Measurements from ENCODE around the gene SYPL1. TPM values are rescaled to one million over a fixed set of nuclear protein-coding genes. Genes with fewer than 3 reads are reported as not detected.

The SYPL1 gene
- polyA plus RNA-seq, 1 donor = 97.0 TPM

- Histone ChIP-seq H3K27ac (ENCODE audit: low read length) (no peak overlapping the region), H3K4me1 (ENCODE audit: control insufficient read depth, insufficient read depth, low read length) (no peaks in the 10 kb centered on the region), H3K27me3 (ENCODE audit: control insufficient read depth, insufficient read depth, low read length) (peaks cover 11% of the 10 kb centered on the region), H3K4me3 (ENCODE audit: low read length) (no peak overlapping the region), H3K36me3 (ENCODE audit: control insufficient read depth, insufficient read depth, low read length) (no peaks in the 10 kb centered on the region), H3K9me3 (ENCODE audit: control insufficient read depth, low read depth, low read length) (no peaks in the 10 kb centered on the region)
- WGBS (ENCODE audit: insufficient coverage, low lambda C conversion rate) = no CpG with 5 or more reads among the region's 5 CpGs
- no peak for DNase-seq
Observed at GRCh38 chr7:106050746-106051117, 61.4 kb downstream of the SYPL1 start.

GRCh38 chr7:106050002-106050745 is 61.9 kb downstream of the SYPL1 start:
- H3K27ac ChIP-seq (ENCODE audit: low read length) = no peak overlapping the region
- WGBS (ENCODE audit: insufficient coverage, low lambda C conversion rate) = no CpG with 5 or more reads among the region's 13 CpGs
- DNase-seq = no peak

DNA sequence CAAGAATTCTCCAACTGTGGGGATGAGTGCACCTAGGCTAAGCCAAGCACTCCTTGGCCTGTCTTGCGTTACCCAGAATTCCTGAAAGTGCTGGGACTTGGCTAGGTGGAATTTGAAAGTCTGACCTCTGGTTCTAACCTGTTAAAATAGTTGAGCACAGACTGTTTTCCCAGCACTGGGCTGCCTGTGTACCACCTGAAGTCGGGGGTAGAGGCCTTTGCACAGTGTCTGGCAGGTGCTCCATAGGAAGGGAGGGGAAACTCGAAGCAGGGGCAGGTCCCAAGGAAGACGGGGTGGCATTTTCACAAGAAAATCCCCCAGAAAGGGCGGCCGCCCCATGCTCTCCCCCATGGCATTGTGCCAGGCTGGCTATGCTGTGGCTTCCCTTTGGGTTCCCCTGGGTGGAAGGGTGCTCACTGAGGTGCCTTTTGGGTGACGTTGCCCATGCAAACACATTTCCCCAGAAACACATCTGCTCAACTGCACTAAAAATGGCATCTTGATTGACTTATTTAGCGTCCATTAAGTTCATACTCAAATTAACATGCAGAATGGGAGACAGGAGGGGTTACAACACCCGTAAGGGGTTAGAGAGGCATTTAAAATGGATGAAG is 62.9 kb downstream of the SYPL1 start:
- Histone ChIP-seq H3K9me3 (ENCODE audit: control insufficient read depth, low read depth, low read length) (no peaks in the 10 kb centered on the region), H3K36me3 (ENCODE audit: control insufficient read depth, insufficient read depth, low read length) (no peaks in the 10 kb centered on the region), H3K4me3 (ENCODE audit: low read length) (no peak overlapping the region), H3K4me1 (ENCODE audit: control insufficient read depth, insufficient read depth, low read length) (no peaks in the 10 kb centered on the region), H3K27me3 (ENCODE audit: control insufficient read depth, insufficient read depth, low read length) (peaks cover 14% of the 10 kb centered on the region), H3K27ac (ENCODE audit: low read length) (no peak overlapping the region)
- no peak for DNase-seq
- WGBS (ENCODE audit: insufficient coverage, low lambda C conversion rate) = no CpG with 5 or more reads among the region's 9 CpGs

More at GRCh38 chr7:106050002-106050745, 61.9 kb downstream of the SYPL1 start:
- H3K4me3 ChIP-seq (ENCODE audit: low read length) = no peak overlapping the region
- no peaks in the 10 kb centered on the region for H3K36me3 ChIP-seq (ENCODE audit: control insufficient read depth, insufficient read depth, low read length)
- H3K9me3 ChIP-seq (ENCODE audit: control insufficient read depth, low read depth, low read length) = no peaks in the 10 kb centered on the region
- H3K4me1 ChIP-seq (ENCODE audit: control insufficient read depth, insufficient read depth, low read length) = no peaks in the 10 kb centered on the region
- peaks cover 11% of the 10 kb centered on the region for H3K27me3 ChIP-seq (ENCODE audit: control insufficient read depth, insufficient read depth, low read length)

DNA sequence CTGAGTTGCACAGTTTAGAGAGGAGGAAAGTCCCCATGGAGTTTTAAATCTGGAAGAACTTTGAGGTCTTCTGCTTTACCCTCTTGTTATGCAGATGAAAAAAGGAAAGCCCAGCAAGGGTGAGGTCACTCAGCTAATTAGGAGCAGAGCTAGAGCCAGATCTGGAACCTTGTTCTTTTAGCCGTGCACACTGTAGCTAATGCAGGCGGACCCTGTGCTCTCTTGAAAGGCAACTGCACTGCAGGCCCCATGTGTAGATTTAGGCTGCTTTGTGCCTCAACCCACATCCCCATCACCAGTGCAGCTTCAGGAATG is 63.4 kb downstream of the SYPL1 start:
- no peak overlapping the region for H3K27ac ChIP-seq (ENCODE audit: low read length)
- no peaks in the 10 kb centered on the region for H3K9me3 ChIP-seq (ENCODE audit: control insufficient read depth, low read depth, low read length)
- no peaks in the 10 kb centered on the region for H3K36me3 ChIP-seq (ENCODE audit: control insufficient read depth, insufficient read depth, low read length)
- DNase-seq = no peak
- H3K4me1 ChIP-seq (ENCODE audit: control insufficient read depth, insufficient read depth, low read length) = no peaks in the 10 kb centered on the region
- no CpG with 5 or more reads among the region's 2 CpGs for WGBS (ENCODE audit: insufficient coverage, low lambda C conversion rate)
- peaks cover 10% of the 10 kb centered on the region for H3K27me3 ChIP-seq (ENCODE audit: control insufficient read depth, insufficient read depth, low read length)
- H3K4me3 ChIP-seq (ENCODE audit: low read length) = no peak overlapping the region

- Histone ChIP-seq H3K4me3 (ENCODE audit: low read length) (no peak overlapping the region), H3K27me3 (ENCODE audit: control insufficient read depth, insufficient read depth, low read length) (peaks cover 9% of the 10 kb centered on the region), H3K27ac (ENCODE audit: low read length) (no peak overlapping the region), H3K9me3 (ENCODE audit: control insufficient read depth, low read depth, low read length) (no peaks in the 10 kb centered on the region), H3K4me1 (ENCODE audit: control insufficient read depth, insufficient read depth, low read length) (no peaks in the 10 kb centered on the region), H3K36me3 (ENCODE audit: control insufficient read depth, insufficient read depth, low read length) (no peaks in the 10 kb centered on the region)
- no peak for DNase-seq
- no CpG with 5 or more reads among the region's 10 CpGs for WGBS (ENCODE audit: insufficient coverage, low lambda C conversion rate)
Observed at GRCh38 chr7:106047818-106048705, 64.0 kb downstream of the SYPL1 start.

DNA sequence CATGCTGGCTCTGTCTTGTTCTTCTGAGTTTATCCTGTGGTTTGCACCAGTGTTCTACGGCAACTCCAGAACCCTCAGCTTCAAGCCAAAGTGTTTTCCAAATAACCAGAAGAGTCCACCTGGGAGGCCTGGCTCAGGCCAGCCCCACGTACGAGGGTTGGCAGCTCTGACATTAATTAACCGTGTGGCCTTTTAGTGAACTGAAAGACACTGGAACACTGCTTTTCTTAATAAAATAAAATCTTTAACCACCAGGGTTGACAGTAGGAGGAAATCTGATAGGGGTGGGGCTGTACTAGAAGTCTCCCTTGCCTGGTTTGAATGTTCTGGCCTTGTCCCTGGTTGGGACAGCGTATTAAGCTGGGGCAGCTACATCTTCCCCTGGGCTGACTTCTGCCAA is 64.9 kb downstream of the SYPL1 start:
- Histone ChIP-seq H3K27ac (ENCODE audit: low read length) (no peak overlapping the region), H3K36me3 (ENCODE audit: control insufficient read depth, insufficient read depth, low read length) (no peaks in the 10 kb centered on the region), H3K9me3 (ENCODE audit: control insufficient read depth, low read depth, low read length) (no peaks in the 10 kb centered on the region), H3K4me1 (ENCODE audit: control insufficient read depth, insufficient read depth, low read length) (no peaks in the 10 kb centered on the region), H3K27me3 (ENCODE audit: control insufficient read depth, insufficient read depth, low read length) (peaks cover 7% of the 10 kb centered on the region), H3K4me3 (ENCODE audit: low read length) (no peak overlapping the region)
- WGBS (ENCODE audit: insufficient coverage, low lambda C conversion rate) = no CpG with 5 or more reads among the region's 5 CpGs
- no peak for DNase-seq

DNA sequence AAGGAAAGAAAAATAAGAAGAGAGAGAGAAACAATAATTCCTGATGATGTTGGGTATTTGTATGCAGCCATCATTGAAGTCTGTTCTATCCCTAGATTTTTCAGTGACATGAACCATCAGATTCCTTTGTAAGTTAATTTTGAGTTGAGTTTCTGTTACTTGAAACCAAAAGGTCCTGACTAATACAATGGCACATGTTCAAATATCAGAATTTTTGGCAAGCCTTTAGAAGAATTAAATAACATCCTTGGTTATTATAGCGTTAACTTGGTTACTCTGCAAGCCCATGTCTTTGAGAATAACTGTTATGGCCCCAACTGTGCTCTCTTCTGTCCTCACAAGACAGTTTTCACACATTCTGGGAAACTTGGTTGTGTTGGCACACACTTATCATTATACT is 66.5 kb downstream of the SYPL1 start:
- Histone ChIP-seq H3K4me3 (ENCODE audit: low read length) (no peak overlapping the region), H3K9me3 (ENCODE audit: control insufficient read depth, low read depth, low read length) (no peaks in the 10 kb centered on the region), H3K4me1 (ENCODE audit: control insufficient read depth, insufficient read depth, low read length) (no peaks in the 10 kb centered on the region), H3K27me3 (ENCODE audit: control insufficient read depth, insufficient read depth, low read length) (peaks cover 9% of the 10 kb centered on the region), H3K36me3 (ENCODE audit: control insufficient read depth, insufficient read depth, low read length) (no peaks in the 10 kb centered on the region), H3K27ac (ENCODE audit: low read length) (no peak overlapping the region)
- WGBS (ENCODE audit: insufficient coverage, low lambda C conversion rate) = no CpG with 5 or more reads among the region's 1 CpG
- DNase-seq = no peak

DNA sequence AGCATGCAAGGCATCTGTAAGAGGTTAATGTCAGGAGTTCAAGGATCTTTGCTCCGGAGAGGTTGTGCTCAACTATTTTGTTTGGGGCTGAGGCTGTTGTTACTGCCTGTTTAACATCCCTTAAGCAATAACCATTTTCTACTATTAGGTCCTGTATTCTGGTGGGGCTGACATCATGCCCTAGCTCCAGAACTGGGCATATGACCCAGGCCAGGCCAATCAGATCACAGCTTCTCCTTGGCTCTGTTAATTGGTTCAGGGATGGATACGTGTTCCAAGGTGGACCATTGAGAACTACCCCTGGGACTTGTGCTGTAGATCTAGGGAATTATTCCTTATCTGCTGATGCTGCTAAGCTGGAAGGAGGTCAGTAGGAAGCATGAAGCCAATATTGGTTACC is 67.0 kb downstream of the SYPL1 start:
- Histone ChIP-seq H3K27ac (ENCODE audit: low read length) (no peak overlapping the region), H3K27me3 (ENCODE audit: control insufficient read depth, insufficient read depth, low read length) (peaks cover 9% of the 10 kb centered on the region), H3K4me1 (ENCODE audit: control insufficient read depth, insufficient read depth, low read length) (no peaks in the 10 kb centered on the region), H3K4me3 (ENCODE audit: low read length) (no peak overlapping the region), H3K9me3 (ENCODE audit: control insufficient read depth, low read depth, low read length) (no peaks in the 10 kb centered on the region), H3K36me3 (ENCODE audit: control insufficient read depth, insufficient read depth, low read length) (no peaks in the 10 kb centered on the region)
- no CpG with 5 or more reads among the region's 2 CpGs for WGBS (ENCODE audit: insufficient coverage, low lambda C conversion rate)
- no peak for DNase-seq

DNA sequence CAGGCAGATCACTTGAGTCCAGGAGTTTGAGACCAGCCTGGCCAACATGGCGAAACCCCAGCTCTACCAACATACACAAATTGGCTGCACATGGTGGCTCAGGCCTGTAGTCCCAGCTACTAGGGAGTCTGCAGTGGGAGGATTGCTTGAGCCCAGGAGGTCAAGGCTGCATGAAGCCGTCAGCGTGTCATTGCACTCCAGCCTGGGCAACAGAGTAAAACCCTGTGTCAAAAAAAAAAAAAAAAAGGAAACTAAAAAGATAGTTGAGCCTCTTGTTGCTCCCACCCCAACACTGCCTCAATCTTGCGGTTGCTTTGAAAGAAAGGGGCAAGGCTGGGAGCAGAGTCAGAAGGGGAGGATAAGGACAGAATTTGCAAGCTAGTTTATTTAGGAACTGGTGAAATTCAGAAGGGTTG is 69.9 kb downstream of the SYPL1 start:
- Histone ChIP-seq H3K4me3 (ENCODE audit: low read length) (no peak overlapping the region), H3K27ac (ENCODE audit: low read length) (no peak overlapping the region), H3K4me1 (ENCODE audit: control insufficient read depth, insufficient read depth, low read length) (no peaks in the 10 kb centered on the region), H3K27me3 (ENCODE audit: control insufficient read depth, insufficient read depth, low read length) (peaks cover 9% of the 10 kb centered on the region), H3K9me3 (ENCODE audit: control insufficient read depth, low read depth, low read length) (no peaks in the 10 kb centered on the region), H3K36me3 (ENCODE audit: control insufficient read depth, insufficient read depth, low read length) (no peaks in the 10 kb centered on the region)
- no peak for DNase-seq
- no CpG with 5 or more reads among the region's 4 CpGs for WGBS (ENCODE audit: insufficient coverage, low lambda C conversion rate)

- Histone ChIP-seq H3K4me3 (ENCODE audit: low read length) (no peak overlapping the region), H3K4me1 (ENCODE audit: control insufficient read depth, insufficient read depth, low read length) (no peaks in the 10 kb centered on the region), H3K27me3 (ENCODE audit: control insufficient read depth, insufficient read depth, low read length) (peaks cover 9% of the 10 kb centered on the region), H3K36me3 (ENCODE audit: control insufficient read depth, insufficient read depth, low read length) (no peaks in the 10 kb centered on the region), H3K27ac (ENCODE audit: low read length) (no peak overlapping the region), H3K9me3 (ENCODE audit: control insufficient read depth, low read depth, low read length) (no peaks in the 10 kb centered on the region)
- DNase-seq = peak in 1 of 2 donors; percentile 12
- WGBS (ENCODE audit: insufficient coverage, low lambda C conversion rate) = no CpG with 5 or more reads among the region's 6 CpGs
Observed at GRCh38 chr7:106041140-106041717, 70.9 kb downstream of the SYPL1 start.

Data from large intestine (tissue), 3 donors.